Liver (tissue), 9 donors: ENCODE results near the gene ANKEF1. TPM values are rescaled to one million over a fixed set of nuclear protein-coding genes. Genes with fewer than 3 reads are reported as not detected.
A peak's percentile ranks its signal among the peaks of the same experiment; 100 is the strongest.

ENCODE experiments used
- DNase-seq: peaks from one replicate; pipeline ENCODE4 v3.0.0-alpha.2; 2017; ENCODE audit warnings: low spot score
- H3K27ac ChIP-seq, 2 donors: one replicate each; pipeline ENCODE4 v1.7.0; 2013; ENCODE audit warnings: inconsistent platforms in 2 of 2, low read length in 2 of 2, control low read depth in 1 of 2, low read depth in 1 of 2, mild to moderate bottlenecking in 1 of 2
- H3K27me3 ChIP-seq, 4 donors: one replicate each; pipeline versions ENCODE4 v1.6.1 to v1.7.0; 2013; ENCODE audit warnings: low read length in 3 of 4, inconsistent platforms in 1 of 4, mild to moderate bottlenecking in 1 of 4, moderate library complexity in 1 of 4; ENCODE audit not compliant: control insufficient read depth in 4 of 4, insufficient read depth in 4 of 4
- H3K36me3 ChIP-seq, 4 donors: one replicate each; pipeline versions ENCODE4 v1.6.1 to v1.7.0; 2013; ENCODE audit warnings: low read length in 3 of 4, mild to moderate bottlenecking in 3 of 4, low read depth in 1 of 4, moderate library complexity in 1 of 4; ENCODE audit not compliant: control insufficient read depth in 4 of 4, insufficient read depth in 3 of 4
- H3K4me1 ChIP-seq, 4 donors: one replicate each; pipeline versions ENCODE4 v1.6.1 to v1.7.0; 2013; ENCODE audit warnings: low read length in 3 of 4, mild to moderate bottlenecking in 3 of 4, moderate library complexity in 1 of 4; ENCODE audit not compliant: control insufficient read depth in 4 of 4, insufficient read depth in 4 of 4
- H3K4me3 ChIP-seq, 3 donors: one replicate each; pipeline versions ENCODE4 v1.6.1 to v1.7.0; 2013; ENCODE audit warnings: low read length in 3 of 3, control low read depth in 1 of 3, low read depth in 1 of 3, mild to moderate bottlenecking in 1 of 3
- H3K9ac ChIP-seq, 2 donors: one replicate each; pipeline ENCODE4 v1.7.0; 2013; ENCODE audit warnings: low read length in 2 of 2, mild to moderate bottlenecking in 2 of 2, moderate library complexity in 2 of 2, control low read depth in 1 of 2, low read depth in 1 of 2
- H3K9me3 ChIP-seq, 4 donors: one replicate each; pipeline versions ENCODE4 v1.6.1 to v1.7.0; 2013; ENCODE audit warnings: low read length in 3 of 4; ENCODE audit not compliant: control insufficient read depth in 4 of 4
- EGR1 ChIP-seq, 2 donors: IDR thresholded peaks; 2 replicates each; pipeline ENCODE4 v1.6.1; 2016 to 2018; ENCODE audit warnings: antibody characterized with exemption in 2 of 2, low read depth in 2 of 2
- FOXA2 ChIP-seq: IDR thresholded peaks from 2 replicates; pipeline ENCODE4 v1.6.1; 2016; ENCODE audit warnings: antibody characterized with exemption
- GABPA ChIP-seq, 2 donors: IDR thresholded peaks in 1 of 2; conservative IDR thresholded peaks in 1 of 2; 2 replicates each; pipeline ENCODE4 v1.6.1; 2016; ENCODE audit warnings: antibody characterized with exemption in 2 of 2, mild to moderate bottlenecking in 1 of 2, moderate library complexity in 1 of 2
- HNF4A ChIP-seq, 2 donors: conservative IDR thresholded peaks; 2 replicates each; pipeline ENCODE4 v1.6.1; 2016; ENCODE audit warnings: antibody characterized with exemption in 2 of 2, mild to moderate bottlenecking in 2 of 2
- HNF4G ChIP-seq: IDR thresholded peaks from 2 replicates; pipeline ENCODE4 v1.6.1; 2016; ENCODE audit warnings: antibody characterized with exemption
- JUND ChIP-seq, 2 donors: IDR thresholded peaks; 2 replicates each; pipeline ENCODE4 v1.6.1; 2016; ENCODE audit warnings: antibody characterized with exemption in 2 of 2
- NR2F2 ChIP-seq: IDR thresholded peaks from 2 replicates; pipeline ENCODE4 v1.6.1; 2016; ENCODE audit warnings: antibody characterized with exemption
- RAD21 ChIP-seq, 2 donors: IDR thresholded peaks; 2 replicates each; pipeline ENCODE4 v1.6.1; 2016; ENCODE audit warnings: antibody characterized with exemption in 2 of 2, mild to moderate bottlenecking in 2 of 2
- RXRA ChIP-seq, 2 donors: IDR thresholded peaks; 2 replicates each; pipeline ENCODE4 v1.6.1; 2017 to 2018; ENCODE audit warnings: antibody characterized with exemption in 2 of 2, mild to moderate bottlenecking in 1 of 2
- SP1 ChIP-seq: IDR thresholded peaks from 2 replicates; pipeline ENCODE4 v1.6.1; 2018; ENCODE audit warnings: antibody characterized with exemption, mild to moderate bottlenecking
- TAF1 ChIP-seq: conservative IDR thresholded peaks from 2 replicates; pipeline ENCODE4 v1.6.1; 2016; ENCODE audit warnings: antibody characterized with exemption, mild to moderate bottlenecking
- YY1 ChIP-seq: IDR thresholded peaks from 2 replicates; pipeline ENCODE4 v1.6.1; 2016; ENCODE audit warnings: antibody characterized with exemption, mild to moderate bottlenecking
- WGBS: extraction: QIAGEN DNeasy Blood & Tissue Kit; methylation state at CpG from one replicate; pipeline ENCODE4 v1.1.7; 2013; 5-methylcytosine and 5-hydroxymethylcytosine counted together
- polyA plus RNA-seq, 2 donors: library from polyadenylated mRNA; stranded (reverse) in 1 of 2; unstranded in 1 of 2; fragments of 200-250 nt in 1 of 2; fragments of >200 nt in 1 of 2; fragmentation: Nextera tagmentation in 1 of 2; extraction: Ambion mirVana in 1 of 2; gene quantifications; one replicate each; pipeline versions ENCODE4 v1.2.1 to v1.2.3, GENCODE V29; 2013 to 2015
- total RNA-seq, 2 donors: library from RNA; depleted of rRNA; stranded (reverse); fragments of >200 nt; gene quantifications; one replicate each; pipeline ENCODE4 v1.2.3, GENCODE V29; 2014
- TF ChIP-seq, protein P1 (sequence below): IDR thresholded peaks from 2 replicates; pipeline ENCODE4 v1.6.1; 2016; ENCODE audit warnings: antibody characterized with exemption, mild to moderate bottlenecking
- TF ChIP-seq, protein P2 (sequence below): fragments of 150-350 bp; IDR thresholded peaks from 2 replicates; pipeline ENCODE4 v1.5.1; 2017; ENCODE audit warnings: improper control_type of control experiment, low read depth, low read length; ENCODE audit not compliant: missing input control
- TF ChIP-seq, protein P3 (sequence below): IDR thresholded peaks from 2 replicates; pipeline ENCODE4 v1.6.1; 2016; ENCODE audit warnings: antibody characterized with exemption
- TF ChIP-seq, protein P4 (sequence below): IDR thresholded peaks from 2 replicates; pipeline ENCODE4 v1.6.1; 2016; ENCODE audit warnings: antibody characterized with exemption
- donor health status: healthy.
- donor health status: healthy.
- donor health status: healthy.
- donor health status: healthy.
- donor health status: healthy.

ANKEF1 gene
- total RNA-seq = 1 to 10 TPM; 1.6 to 5.1 TPM
- polyA plus RNA-seq = 1 to 10 TPM; 2.3 to 2.9 TPM

DNA sequence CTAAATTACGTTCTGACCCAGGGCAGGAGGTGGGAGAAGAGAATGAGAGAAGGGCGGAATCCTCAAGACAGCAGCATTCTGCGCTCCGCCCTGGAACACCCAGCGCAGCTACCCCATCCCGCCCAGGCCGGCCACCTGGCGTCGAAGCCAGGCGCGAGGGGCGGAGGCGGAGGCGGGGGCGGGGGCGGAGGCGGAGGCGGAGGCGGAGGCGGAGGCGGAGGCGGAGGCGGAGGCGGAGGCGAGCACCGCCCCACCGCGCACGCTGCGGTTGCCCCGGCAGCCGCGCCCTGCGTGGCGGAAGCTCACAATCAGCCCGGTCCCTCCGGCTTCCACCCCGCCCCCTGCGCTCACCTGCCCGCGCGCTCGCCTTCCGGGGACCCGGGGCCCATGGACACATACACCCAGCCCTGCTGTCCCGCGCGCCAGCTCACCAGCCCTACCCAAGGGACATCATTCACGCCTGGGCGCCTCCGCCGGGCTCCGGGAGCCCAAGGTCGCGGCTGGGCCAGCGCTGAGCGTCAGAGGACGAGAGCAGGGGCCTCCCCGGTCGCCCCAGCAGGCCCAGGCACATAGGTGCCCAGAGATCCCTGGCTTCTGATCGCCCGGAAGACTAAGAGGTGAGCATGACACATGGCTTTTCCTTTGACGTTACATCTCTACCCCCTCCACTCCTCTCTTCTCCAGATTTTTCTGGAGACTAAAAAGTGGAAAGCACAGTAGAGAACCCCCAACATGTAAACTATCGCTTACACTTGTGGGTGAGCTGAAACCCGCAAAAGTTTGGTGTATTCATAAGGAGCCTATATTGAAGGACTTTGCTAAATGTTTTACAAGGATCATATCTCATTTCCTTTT lies at the start of gene ANKEF1:
TSS of gene ANKEF1 (plus strand) at position 271 of the 855 bp plus-strand sequence. CDS start 3,315 bp downstream, outside the sequence.
- Histone ChIP-seq H3K4me1 (peaks cover 1 to 13% (median 7%) of the 10 kb centered on the region in 4 donors), H3K27ac (no peak within 1 kb of the TSS), H3K36me3 (peaks cover 0 to 12% (median under 1%) of the 10 kb centered on the region in 4 donors), H3K9ac (peak within 1 kb of the TSS; percentile 16 to 74), H3K9me3 (no peaks in the 10 kb centered on the region), H3K4me3 (peak within 1 kb of the TSS; percentile 56 to 88 (median 72)), H3K27me3 (no peaks in the 10 kb centered on the region)
- 3% methylated on average over 65 of the region's 65 CpGs for WGBS
- peak; percentile 73 for DNase-seq
- TF ChIP-seq RAD21 (IDR thresholded peaks at IDR 0.05) (no peak), JUND (IDR thresholded peaks at IDR 0.05) (no peak), YY1 (no peak), GABPA (IDR thresholded peaks at IDR 0.05 in 1 of 2, conservative IDR thresholded peaks at IDR 0.05 in 1 of 2) (peak; percentile 28 to 81), RXRA (IDR thresholded peaks at IDR 0.05) (no peak), EGR1 (IDR thresholded peaks at IDR 0.05; ENCODE audit: low read depth in 2 of 2) (peak; percentile 16 to 93), HNF4G (no peak), HNF4A (conservative IDR thresholded peaks at IDR 0.05) (no peak), SP1 (peak; percentile 13), FOXA2 (no peak)
- TF ChIP-seq, protein P1, sequence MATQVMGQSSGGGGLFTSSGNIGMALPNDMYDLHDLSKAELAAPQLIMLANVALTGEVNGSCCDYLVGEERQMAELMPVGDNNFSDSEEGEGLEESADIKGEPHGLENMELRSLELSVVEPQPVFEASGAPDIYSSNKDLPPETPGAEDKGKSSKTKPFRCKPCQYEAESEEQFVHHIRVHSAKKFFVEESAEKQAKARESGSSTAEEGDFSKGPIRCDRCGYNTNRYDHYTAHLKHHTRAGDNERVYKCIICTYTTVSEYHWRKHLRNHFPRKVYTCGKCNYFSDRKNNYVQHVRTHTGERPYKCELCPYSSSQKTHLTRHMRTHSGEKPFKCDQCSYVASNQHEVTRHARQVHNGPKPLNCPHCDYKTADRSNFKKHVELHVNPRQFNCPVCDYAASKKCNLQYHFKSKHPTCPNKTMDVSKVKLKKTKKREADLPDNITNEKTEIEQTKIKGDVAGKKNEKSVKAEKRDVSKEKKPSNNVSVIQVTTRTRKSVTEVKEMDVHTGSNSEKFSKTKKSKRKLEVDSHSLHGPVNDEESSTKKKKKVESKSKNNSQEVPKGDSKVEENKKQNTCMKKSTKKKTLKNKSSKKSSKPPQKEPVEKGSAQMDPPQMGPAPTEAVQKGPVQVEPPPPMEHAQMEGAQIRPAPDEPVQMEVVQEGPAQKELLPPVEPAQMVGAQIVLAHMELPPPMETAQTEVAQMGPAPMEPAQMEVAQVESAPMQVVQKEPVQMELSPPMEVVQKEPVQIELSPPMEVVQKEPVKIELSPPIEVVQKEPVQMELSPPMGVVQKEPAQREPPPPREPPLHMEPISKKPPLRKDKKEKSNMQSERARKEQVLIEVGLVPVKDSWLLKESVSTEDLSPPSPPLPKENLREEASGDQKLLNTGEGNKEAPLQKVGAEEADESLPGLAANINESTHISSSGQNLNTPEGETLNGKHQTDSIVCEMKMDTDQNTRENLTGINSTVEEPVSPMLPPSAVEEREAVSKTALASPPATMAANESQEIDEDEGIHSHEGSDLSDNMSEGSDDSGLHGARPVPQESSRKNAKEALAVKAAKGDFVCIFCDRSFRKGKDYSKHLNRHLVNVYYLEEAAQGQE = peak; percentile 51
- TF ChIP-seq, protein P2, sequence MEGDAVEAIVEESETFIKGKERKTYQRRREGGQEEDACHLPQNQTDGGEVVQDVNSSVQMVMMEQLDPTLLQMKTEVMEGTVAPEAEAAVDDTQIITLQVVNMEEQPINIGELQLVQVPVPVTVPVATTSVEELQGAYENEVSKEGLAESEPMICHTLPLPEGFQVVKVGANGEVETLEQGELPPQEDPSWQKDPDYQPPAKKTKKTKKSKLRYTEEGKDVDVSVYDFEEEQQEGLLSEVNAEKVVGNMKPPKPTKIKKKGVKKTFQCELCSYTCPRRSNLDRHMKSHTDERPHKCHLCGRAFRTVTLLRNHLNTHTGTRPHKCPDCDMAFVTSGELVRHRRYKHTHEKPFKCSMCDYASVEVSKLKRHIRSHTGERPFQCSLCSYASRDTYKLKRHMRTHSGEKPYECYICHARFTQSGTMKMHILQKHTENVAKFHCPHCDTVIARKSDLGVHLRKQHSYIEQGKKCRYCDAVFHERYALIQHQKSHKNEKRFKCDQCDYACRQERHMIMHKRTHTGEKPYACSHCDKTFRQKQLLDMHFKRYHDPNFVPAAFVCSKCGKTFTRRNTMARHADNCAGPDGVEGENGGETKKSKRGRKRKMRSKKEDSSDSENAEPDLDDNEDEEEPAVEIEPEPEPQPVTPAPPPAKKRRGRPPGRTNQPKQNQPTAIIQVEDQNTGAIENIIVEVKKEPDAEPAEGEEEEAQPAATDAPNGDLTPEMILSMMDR = no peak
- TF ChIP-seq, protein P3, sequence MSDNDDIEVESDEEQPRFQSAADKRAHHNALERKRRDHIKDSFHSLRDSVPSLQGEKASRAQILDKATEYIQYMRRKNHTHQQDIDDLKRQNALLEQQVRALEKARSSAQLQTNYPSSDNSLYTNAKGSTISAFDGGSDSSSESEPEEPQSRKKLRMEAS = no peak
- TF ChIP-seq, protein P4, sequence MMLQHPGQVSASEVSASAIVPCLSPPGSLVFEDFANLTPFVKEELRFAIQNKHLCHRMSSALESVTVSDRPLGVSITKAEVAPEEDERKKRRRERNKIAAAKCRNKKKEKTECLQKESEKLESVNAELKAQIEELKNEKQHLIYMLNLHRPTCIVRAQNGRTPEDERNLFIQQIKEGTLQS = no peak

DNA sequence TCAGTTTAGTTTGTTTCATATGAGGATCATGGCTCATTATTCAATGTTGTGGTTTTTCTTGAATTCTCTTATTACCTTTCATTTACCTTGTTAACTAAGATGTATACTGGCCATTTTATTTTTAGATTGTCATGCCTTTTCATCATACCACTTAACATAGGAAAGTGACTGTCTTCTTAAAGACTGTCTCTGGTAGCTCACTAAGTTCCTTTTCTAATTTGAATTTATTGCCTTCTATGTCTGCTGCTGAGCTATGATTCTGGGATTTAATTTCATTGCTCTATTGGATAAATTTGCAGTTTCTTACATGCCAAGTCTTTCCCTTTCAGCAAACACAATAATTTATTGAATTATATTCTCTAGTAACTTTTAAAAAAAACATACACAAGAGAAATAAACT lies 49.5 kb upstream of the ANKEF1 start:
- H3K9me3 ChIP-seq = no peaks in the 10 kb centered on the region
- no peak for DNase-seq
- no peaks in the 10 kb centered on the region for H3K36me3 ChIP-seq
- H3K27ac ChIP-seq = no peak overlapping the region
- TF ChIP-seq HNF4G (no peak), FOXA2 (no peak), EGR1 (IDR thresholded peaks at IDR 0.05; ENCODE audit: low read depth in 2 of 2) (no peak), RXRA (IDR thresholded peaks at IDR 0.05) (no peak), NR2F2 (no peak), TAF1 (no peak), HNF4A (conservative IDR thresholded peaks at IDR 0.05) (no peak), SP1 (no peak), JUND (IDR thresholded peaks at IDR 0.05) (no peak)
- TF ChIP-seq, protein P3 = no peak
- TF ChIP-seq, protein P1 = no peak
- no peaks in the 10 kb centered on the region for H3K27me3 ChIP-seq
- no peak overlapping the region for H3K9ac ChIP-seq
- no peaks in the 10 kb centered on the region for H3K4me1 ChIP-seq
- no peak overlapping the region for H3K4me3 ChIP-seq
